HG02642 (cell line): ENCODE results near the gene EPHA8.

Experiments used
- ATAC-seq: cut with Tn5 transposase; IDR thresholded peaks from one replicate; pipeline ENCODE4 v1.9.1; 2021; ENCODE audit warnings: mild to moderate bottlenecking; ENCODE audit not compliant: unreplicated experiment, poor library complexity

EPHA8 gene

GRCh38 chr1:22562584-22563583 lies at the start of gene EPHA8:
TSS of gene EPHA8 (plus strand) at chr1:22563489. CDS start at chr1:22563636, 147 bp downstream.
- no peak for ATAC-seq

- no peak for ATAC-seq
These were observed 46.2 kb upstream of the EPHA8 start for GRCh38 chr1:22516906-22517571.

- no peak for ATAC-seq
These were observed 45.3 kb upstream of the EPHA8 start for GRCh38 chr1:22517956-22518355.

GRCh38 chr1:22518379-22518778 lies 44.9 kb upstream of the EPHA8 start:
- ATAC-seq = no peak

- no peak for ATAC-seq
These were observed 42.4 kb upstream of the EPHA8 start for GRCh38 chr1:22520871-22521270.

- ATAC-seq = no peak
These were observed 41.6 kb upstream of the EPHA8 start for GRCh38 chr1:22521692-22522091.

- no peak for ATAC-seq
These were observed 41.0 kb upstream of the EPHA8 start for GRCh38 chr1:22522221-22522743.

GRCh38 chr1:22524481-22524880 lies 38.8 kb upstream of the EPHA8 start:
- no peak for ATAC-seq

GRCh38 chr1:22525211-22525610 lies 38.1 kb upstream of the EPHA8 start:
- no peak for ATAC-seq

GRCh38 chr1:22525646-22526045 lies 37.6 kb upstream of the EPHA8 start:
- ATAC-seq = no peak

GRCh38 chr1:22526098-22526497 lies 37.2 kb upstream of the EPHA8 start:
- no peak for ATAC-seq

GRCh38 chr1:22526677-22527076 lies 36.6 kb upstream of the EPHA8 start:
- no peak for ATAC-seq

GRCh38 chr1:22527122-22527521 lies 36.2 kb upstream of the EPHA8 start:
- ATAC-seq = no peak

- no peak for ATAC-seq
These were observed 35.6 kb upstream of the EPHA8 start for GRCh38 chr1:22527555-22528296.

- no peak for ATAC-seq
These were observed 34.8 kb upstream of the EPHA8 start for GRCh38 chr1:22528451-22528850.

- ATAC-seq = no peak
These were observed 33.2 kb upstream of the EPHA8 start for GRCh38 chr1:22529901-22530621.

GRCh38 chr1:22530715-22531114 lies 32.6 kb upstream of the EPHA8 start:
- ATAC-seq = no peak

GRCh38 chr1:22531251-22531650 lies 32.0 kb upstream of the EPHA8 start:
- ATAC-seq = no peak

- ATAC-seq = no peak
These were observed 29.9 kb upstream of the EPHA8 start for GRCh38 chr1:22533244-22533895.
